ENCODE results near the gene NADK2.

NADK2 gene

GRCh38 chr5:36281626-36282025 is 39.9 kb upstream of the NADK2 start:
- no peak overlapping the region for H3K4me3 ChIP-seq (ENCODE audit: low read length)
- H3K9me2 ChIP-seq (replicated peaks; ENCODE audit: control insufficient read depth, low read length) = no peaks in the 10 kb centered on the region
- no peak overlapping the region for H3K27ac ChIP-seq (ENCODE audit: low read depth, low read length)
- H3K4me2 ChIP-seq (ENCODE audit: low read length) = no peak overlapping the region
- no peaks in the 10 kb centered on the region for H4K20me1 ChIP-seq (ENCODE audit: control insufficient read depth, insufficient read depth, low read depth, low read length)
- H3K27me3 ChIP-seq (ENCODE audit: control insufficient read depth, low read length) = no peaks in the 10 kb centered on the region
- no peaks in the 10 kb centered on the region for H3K9me3 ChIP-seq (ENCODE audit: control insufficient read depth, insufficient read depth, low read length)
- no peaks in the 10 kb centered on the region for H3K79me2 ChIP-seq (ENCODE audit: control insufficient read depth, low read length)
- no peaks in the 10 kb centered on the region for H3K36me3 ChIP-seq (ENCODE audit: control insufficient read depth, low read length)
- H3K4me1 ChIP-seq (ENCODE audit: control insufficient read depth, low read length) = peaks cover 17% of the 10 kb centered on the region
- H3F3A ChIP-seq (ENCODE audit: control insufficient read depth, insufficient read depth) = no peaks in the 10 kb centered on the region
- TF ChIP-seq EZH2phosphoT487 (IDR thresholded peaks at IDR 0.05; ENCODE audit: borderline replicate concordance, low read length) (no peak), CTCF (IDR thresholded peaks at IDR 0.05; ENCODE audit: low read depth, low read length, poor library complexity, severe bottlenecking) (no peak)

GRCh38 chr5:36279054-36279698 is 37.5 kb upstream of the NADK2 start:
- Histone ChIP-seq H3K27me3 (ENCODE audit: control insufficient read depth, low read length) (no peaks in the 10 kb centered on the region), H3F3A (ENCODE audit: control insufficient read depth, insufficient read depth) (no peaks in the 10 kb centered on the region), H3K79me2 (ENCODE audit: control insufficient read depth, low read length) (no peaks in the 10 kb centered on the region), H3K4me1 (ENCODE audit: control insufficient read depth, low read length) (peaks cover 17% of the 10 kb centered on the region), H3K9me2 (replicated peaks; ENCODE audit: control insufficient read depth, low read length) (no peaks in the 10 kb centered on the region), H3K4me3 (ENCODE audit: low read length) (no peak overlapping the region), H4K20me1 (ENCODE audit: control insufficient read depth, insufficient read depth, low read depth, low read length) (no peaks in the 10 kb centered on the region), H3K4me2 (ENCODE audit: low read length) (no peak overlapping the region), H3K9me3 (ENCODE audit: control insufficient read depth, insufficient read depth, low read length) (no peaks in the 10 kb centered on the region), H3K27ac (ENCODE audit: low read depth, low read length) (no peak overlapping the region), H3K36me3 (ENCODE audit: control insufficient read depth, low read length) (no peaks in the 10 kb centered on the region)
- TF ChIP-seq EZH2phosphoT487 (IDR thresholded peaks at IDR 0.05; ENCODE audit: borderline replicate concordance, low read length) (no peak), CTCF (IDR thresholded peaks at IDR 0.05; ENCODE audit: low read depth, low read length, poor library complexity, severe bottlenecking) (no peak)

- no peaks in the 10 kb centered on the region for H3F3A ChIP-seq (ENCODE audit: control insufficient read depth, insufficient read depth)
- H3K4me2 ChIP-seq (ENCODE audit: low read length) = no peak overlapping the region
- no peak for TF ChIP-seq EZH2phosphoT487 (IDR thresholded peaks at IDR 0.05; ENCODE audit: borderline replicate concordance, low read length)
- TF ChIP-seq CTCF (IDR thresholded peaks at IDR 0.05; ENCODE audit: low read depth, low read length, poor library complexity, severe bottlenecking) = no peak
- H3K36me3 ChIP-seq (ENCODE audit: control insufficient read depth, low read length) = no peaks in the 10 kb centered on the region
- H4K20me1 ChIP-seq (ENCODE audit: control insufficient read depth, insufficient read depth, low read depth, low read length) = no peaks in the 10 kb centered on the region
- H3K9me2 ChIP-seq (replicated peaks; ENCODE audit: control insufficient read depth, low read length) = no peaks in the 10 kb centered on the region
- H3K4me1 ChIP-seq (ENCODE audit: control insufficient read depth, low read length) = peaks cover 6% of the 10 kb centered on the region
- no peak overlapping the region; the same call in 1 of the 2 replicates for H3K4me3 ChIP-seq (ENCODE audit: low read length)
- H3K79me2 ChIP-seq (ENCODE audit: control insufficient read depth, low read length) = no peaks in the 10 kb centered on the region
- no peaks in the 10 kb centered on the region for H3K27me3 ChIP-seq (ENCODE audit: control insufficient read depth, low read length)
- no peaks in the 10 kb centered on the region for H3K9me3 ChIP-seq (ENCODE audit: control insufficient read depth, insufficient read depth, low read length)
- no peak overlapping the region for H3K27ac ChIP-seq (ENCODE audit: low read depth, low read length)
Observed at GRCh38 chr5:36277521-36278176, 35.9 kb upstream of the NADK2 start.
